Naive thymus-derived CD8-positive, alpha-beta T cell (primary cell): Measurements from ENCODE around the gene PSMD8. TPM values are rescaled to one million over a fixed set of nuclear protein-coding genes. Genes with fewer than 3 reads are reported as not detected.
A peak's percentile ranks its signal among the peaks of the same experiment; 100 is the strongest.
"Not testable (repeated sequence)": the region's sequence is repeated elsewhere in the genome, so short reads cannot be mapped to it uniquely, and the experiment has no call there.

Experiments used
- ATAC-seq, 2 donors: fragments of 150-1000 bp; cut with Tn5 transposase in 1 of 2; sonication (Bioruptor Pico), chemical (Tn5 transposase) in 1 of 2; 1 replicate in 1 of 2; 2 replicates in 1 of 2; pipeline ENCODE4 v1.10.0; 2021; ENCODE audit warnings: mild to moderate bottlenecking in 2 of 2, moderate library complexity in 2 of 2
- POLR2A ChIA-PET: fragments of 350-600 bp; sonication (Branson Sonifier 250); formaldehyde crosslinking; loops from one replicate; lab custom pipeline; 2021; ENCODE audit warnings: antibody characterized with exemption; lab: Charles Lee
- DNase-seq, 10 donors: peaks; one replicate each; pipeline versions ENCODE4 v3.0.0 to v3.0.0-alpha.2; 2020 to 2022
- H3K27ac Mint-ChIP-seq, 10 donors: one replicate each; pipeline ENCODE4 v1.8.0; 2020 to 2022; ENCODE audit warnings: mild to moderate bottlenecking in 10 of 10, mixed read lengths in 10 of 10, moderate library complexity in 4 of 10, inconsistent platforms in 1 of 10
- H3K27me3 Mint-ChIP-seq, 5 donors: one replicate each; pipeline ENCODE4 v1.8.0; 2021 to 2022; ENCODE audit warnings: mixed read lengths in 5 of 5
- H3K36me3 Mint-ChIP-seq, 3 donors: one replicate each; pipeline ENCODE4 v1.8.0; 2020 to 2022; ENCODE audit warnings: mixed read lengths in 3 of 3, mild to moderate bottlenecking in 2 of 3, inconsistent platforms in 1 of 3
- H3K4me1 Mint-ChIP-seq, 4 donors: one replicate each; pipeline ENCODE4 v1.8.0; 2021 to 2022; ENCODE audit warnings: mixed read lengths in 4 of 4
- H3K4me3 Mint-ChIP-seq, 10 donors: one replicate each; pipeline ENCODE4 v1.8.0; 2020 to 2022; ENCODE audit warnings: mild to moderate bottlenecking in 10 of 10, mixed read lengths in 10 of 10, moderate library complexity in 6 of 10, inconsistent platforms in 1 of 10
- H3K9me3 Mint-ChIP-seq, 9 donors: one replicate each; pipeline ENCODE4 v1.8.0; 2020 to 2022; ENCODE audit warnings: mixed read lengths in 9 of 9, mild to moderate bottlenecking in 3 of 9, inconsistent platforms in 1 of 9, moderate library complexity in 1 of 9
- polyA plus RNA-seq, 3 donors: library from polyadenylated mRNA; unstranded; fragments of 300-500 nt; fragmentation: Illumina TruSeq; gene quantifications; one replicate each; pipeline ENCODE4 v1.2.3, GENCODE V29; 2021
- total RNA-seq, 8 experiments: library from RNA in 2 of 8; stranded (reverse) in 2 of 8; gene quantifications; one replicate each; pipeline ENCODE4 v1.2.3 and lab custom pipeline; 2021 to 2026

PSMD8 gene
- total and polyA plus RNA-seq, 5 experiments from 2014 or later = 73.8 to 139 (median 137) TPM

GRCh38 chr19:38362946-38363688 is 11.3 kb upstream of the PSMD8 start:
- peak overlapping the region in 1 of 10 donors; percentile 9 for H3K27ac Mint-ChIP-seq
- not testable (repeated sequence) for H3K9me3 Mint-ChIP-seq, DNase-seq, ATAC-seq, H3K36me3 Mint-ChIP-seq
- H3K4me3 Mint-ChIP-seq = peak overlapping the region in 9 of 10 donors; percentile 28 to 87 (median 68)
- POLR2A ChIA-PET = interaction anchor here (0.7 to 0.9 kb wide), 2 partner anchors 25 to 1525 kb away, joined by 3 to 6 read pairs; partner anchors contain the start of genes GGN and ZNF790
- H3K27me3 Mint-ChIP-seq = peaks cover 0 to 25% (median 2%) of the 10 kb centered on the region in 5 donors
- peaks cover 12 to 18% (median 13%) of the 10 kb centered on the region in 4 donors for H3K4me1 Mint-ChIP-seq

DNA sequence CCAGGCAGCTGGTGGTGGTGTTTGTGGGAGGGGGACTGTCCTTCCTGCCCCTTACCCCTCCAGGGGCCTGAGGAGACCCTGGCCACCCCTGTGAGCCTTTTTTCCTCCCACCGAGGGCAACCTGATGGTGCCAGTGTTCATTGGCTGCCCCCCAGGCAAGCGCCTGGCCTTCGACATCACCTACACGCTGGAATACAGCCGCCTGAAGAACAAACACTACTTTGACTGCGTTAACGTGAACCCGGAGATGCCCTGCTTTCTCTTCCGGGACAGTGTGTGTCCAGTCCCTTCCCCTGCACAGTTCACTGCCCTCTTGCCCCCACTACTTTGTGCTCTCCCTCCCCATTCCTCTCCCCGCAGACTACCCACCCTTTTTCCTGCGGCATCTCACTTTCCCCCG is 7.3 kb upstream of the PSMD8 start:
- Mint-ChIP-seq H3K27ac (no peak overlapping the region), H3K27me3 (peaks cover 0 to 30% (median 12%) of the 10 kb centered on the region in 5 donors), H3K36me3 (no peaks in the 10 kb centered on the region), H3K9me3 (no peaks in the 10 kb centered on the region), H3K4me3 (no peak overlapping the region), H3K4me1 (peaks cover 0 to 7% (median 2%) of the 10 kb centered on the region in 4 donors)
- POLR2A ChIA-PET = no interaction called here
- DNase-seq (no peak), ATAC-seq (no peak)

- POLR2A ChIA-PET = interaction anchor here (1.3 kb wide), 1 partner anchor 9 kb away, joined by 3 read pairs; no protein-coding TSS in a partner anchor
Measured at GRCh38 chr19:38369584-38369983, 4.8 kb upstream of the PSMD8 start.

GRCh38 chr19:38370299-38370698 is 4.1 kb upstream of the PSMD8 start:
- Mint-ChIP-seq H3K4me3 (no peak overlapping the region), H3K36me3 (peaks cover 0 to 8% (median 0%) of the 10 kb centered on the region in 3 donors), H3K27me3 (peaks cover 0 to 30% (median 12%) of the 10 kb centered on the region in 5 donors), H3K27ac (peak overlapping the region in 1 of 10 donors; percentile 72), H3K4me1 (peaks cover 10 to 14% (median 11%) of the 10 kb centered on the region in 4 donors), H3K9me3 (no peaks in the 10 kb centered on the region)
- POLR2A ChIA-PET = no interaction called here
- ATAC-seq (no peak), DNase-seq (no peak)

More at GRCh38 chr19:38369584-38369983, 4.8 kb upstream of the PSMD8 start:
- no peaks in the 10 kb centered on the region for H3K9me3 Mint-ChIP-seq
- peak overlapping the region in 1 of 10 donors; percentile 3 for H3K27ac Mint-ChIP-seq
- DNase-seq = no peak
- peaks cover 0 to 1% (median 0%) of the 10 kb centered on the region in 3 donors for H3K36me3 Mint-ChIP-seq
- no peak overlapping the region for H3K4me3 Mint-ChIP-seq
- H3K27me3 Mint-ChIP-seq = peaks cover 0 to 30% (median 12%) of the 10 kb centered on the region in 5 donors
- no peak for ATAC-seq
- H3K4me1 Mint-ChIP-seq = peaks cover 3 to 7% (median 4%) of the 10 kb centered on the region in 4 donors

- H3K27ac Mint-ChIP-seq = no peak overlapping the region
- H3K36me3 Mint-ChIP-seq = peaks cover 0 to 9% (median 0%) of the 10 kb centered on the region in 3 donors
- ATAC-seq = no peak
- peaks cover 13 to 22% (median 19%) of the 10 kb centered on the region in 4 donors for H3K4me1 Mint-ChIP-seq
- POLR2A ChIA-PET = no interaction called here
- peaks cover 0 to 29% (median 12%) of the 10 kb centered on the region in 5 donors for H3K27me3 Mint-ChIP-seq
- DNase-seq = no peak
- no peak overlapping the region for H3K4me3 Mint-ChIP-seq
- no peaks in the 10 kb centered on the region for H3K9me3 Mint-ChIP-seq
Measured at GRCh38 chr19:38371081-38371480, 3.3 kb upstream of the PSMD8 start.

DNA sequence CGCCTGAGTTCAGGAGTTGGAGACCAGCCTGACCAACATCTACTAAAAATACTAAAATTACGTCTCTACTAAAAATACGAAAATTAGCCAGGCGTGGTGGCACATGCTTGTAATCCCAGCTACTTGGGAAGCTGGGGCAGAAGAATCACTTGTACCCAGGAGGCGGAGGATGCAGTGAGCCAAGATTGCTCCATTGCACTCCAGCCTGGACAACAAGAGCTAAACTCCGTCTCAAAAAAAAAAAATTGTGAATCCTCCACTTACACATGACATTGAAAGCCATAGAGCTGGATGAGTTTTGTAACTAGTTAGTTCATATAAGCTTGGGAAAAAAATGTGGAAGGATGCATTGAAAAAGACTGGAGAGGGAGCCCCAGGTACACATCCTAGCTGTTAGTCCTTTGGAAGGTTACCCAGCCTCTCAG is 452 bp upstream of the PSMD8 start:
- H3K4me1 Mint-ChIP-seq = peaks cover 19 to 31% (median 30%) of the 10 kb centered on the region in 4 donors
- no peaks in the 10 kb centered on the region for H3K9me3 Mint-ChIP-seq
- H3K4me3 Mint-ChIP-seq = peak overlapping the region; percentile 94 to 100 (median 99)
- peak overlapping the region; percentile 91 to 100 (median 96) for H3K27ac Mint-ChIP-seq
- H3K36me3 Mint-ChIP-seq = peaks cover 0 to 33% (median 8%) of the 10 kb centered on the region in 3 donors
- POLR2A ChIA-PET = interaction anchor here (0.5 to 5.2 kb wide), 21 partner anchors 11 to 1156 kb away, joined by 3 to 56 read pairs (median 4); partner anchors contain the start of genes ACTN4, CATSPERG, EIF3K and FAM98C
- DNase-seq (no peak), ATAC-seq (no peak)
- peaks cover 0 to 12% (median 10%) of the 10 kb centered on the region in 5 donors for H3K27me3 Mint-ChIP-seq

DNA sequence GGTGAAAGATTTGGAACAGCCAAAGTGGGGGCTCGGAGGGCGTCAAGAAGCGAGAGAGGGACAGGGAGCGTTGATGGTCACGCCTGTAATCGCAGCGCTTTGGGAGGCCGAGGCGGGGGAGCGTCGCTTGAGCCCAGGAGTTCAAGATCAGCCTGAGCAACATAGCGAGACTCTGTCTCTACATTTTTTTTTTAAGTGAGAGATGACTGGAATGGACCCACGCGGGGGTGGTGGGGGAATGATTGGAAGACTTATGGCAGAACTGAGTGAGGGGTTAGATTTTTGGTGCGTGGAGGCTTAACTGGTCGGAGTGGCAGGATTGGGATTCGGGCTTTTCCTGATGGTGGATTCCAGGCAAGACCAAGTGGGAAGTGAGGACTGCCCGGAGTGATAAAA is 725 bp downstream of the PSMD8 start:
- Mint-ChIP-seq H3K36me3 (peaks cover 0 to 43% (median 17%) of the 10 kb centered on the region in 3 donors), H3K27ac (peak overlapping the region; percentile 93 to 100 (median 98)), H3K27me3 (peaks cover 0 to 10% (median 7%) of the 10 kb centered on the region in 5 donors), H3K4me1 (peaks cover 21 to 36% (median 32%) of the 10 kb centered on the region in 4 donors), H3K9me3 (no peaks in the 10 kb centered on the region), H3K4me3 (peak overlapping the region; percentile 94 to 100 (median 99))
- POLR2A ChIA-PET = interaction anchor here (0.6 to 5.2 kb wide), 16 partner anchors 10 to 474 kb away, joined by 3 to 56 read pairs (median 4); partner anchors contain the start of genes ACTN4, CATSPERG, EIF3K and FAM98C
- ATAC-seq (no peak), DNase-seq (no peak)

DNA sequence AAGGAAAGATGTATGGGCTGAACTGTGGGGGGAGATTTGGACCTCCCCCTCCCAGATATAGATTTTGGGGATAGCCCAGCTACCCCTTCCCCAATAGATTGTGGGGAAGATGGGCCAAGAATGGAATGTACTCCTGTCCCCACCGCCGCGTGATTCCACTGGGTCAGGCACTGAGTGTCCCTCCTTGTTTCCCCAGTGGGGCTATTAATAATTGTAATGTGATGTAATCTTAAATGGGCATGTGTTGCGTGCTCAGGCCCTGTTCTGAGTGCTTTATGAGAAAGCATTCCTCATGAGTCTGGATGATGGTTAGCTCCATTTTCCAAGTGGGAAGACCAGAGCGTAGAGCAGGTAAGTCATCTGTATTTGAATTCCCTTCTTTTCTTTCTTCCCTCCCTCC is 1.4 kb downstream of the PSMD8 start:
- POLR2A ChIA-PET = interaction anchor here (0.6 to 5.2 kb wide), 9 partner anchors 14 to 1060 kb away, joined by 3 to 56 read pairs (median 4); partner anchors contain the start of genes CATSPERG, FAM98C, GGN and RPS16
- no peak for ATAC-seq
- DNase-seq = no peak
- peaks cover 0 to 6% (median 2%) of the 10 kb centered on the region in 5 donors for H3K27me3 Mint-ChIP-seq
- peaks cover 21 to 37% (median 33%) of the 10 kb centered on the region in 4 donors for H3K4me1 Mint-ChIP-seq
- peak overlapping the region; percentile 94 to 100 (median 99) for H3K4me3 Mint-ChIP-seq
- H3K36me3 Mint-ChIP-seq = peaks cover 0 to 50% (median 22%) of the 10 kb centered on the region in 3 donors
- H3K27ac Mint-ChIP-seq = peak overlapping the region in 6 of 10 donors; percentile 95 to 100 (median 98)
- no peaks in the 10 kb centered on the region for H3K9me3 Mint-ChIP-seq

- H3K27ac Mint-ChIP-seq = peak overlapping the region in 3 of 10 donors; percentile 52 to 82 (median 63)
- H3K4me1 Mint-ChIP-seq = peaks cover 21 to 37% (median 33%) of the 10 kb centered on the region in 4 donors
- POLR2A ChIA-PET = interaction anchor here (0.5 to 5.2 kb wide), 6 partner anchors 13 to 1059 kb away, joined by 3 to 48 read pairs (median 18); partner anchors contain the start of genes FAM98C, GGN, RPS16 and SIPA1L3
- ATAC-seq (no peak), DNase-seq (no peak)
- H3K9me3 Mint-ChIP-seq = no peaks in the 10 kb centered on the region
- H3K36me3 Mint-ChIP-seq = peaks cover 0 to 58% (median 30%) of the 10 kb centered on the region in 3 donors
- H3K4me3 Mint-ChIP-seq = peak overlapping the region; percentile 49 to 99 (median 84)
- peaks cover 0 to 5% (median 1%) of the 10 kb centered on the region in 5 donors for H3K27me3 Mint-ChIP-seq
Measured at GRCh38 chr19:38376576-38376975, 2.2 kb downstream of the PSMD8 start.

- POLR2A ChIA-PET = interaction anchor here (3.7 to 5.2 kb wide), 3 partner anchors 13 to 26 kb away, joined by 34 to 48 read pairs (median 38); partner anchors contain the start of genes FAM98C, GGN and SPRED3
Measured at GRCh38 chr19:38377052-38377451, 2.7 kb downstream of the PSMD8 start.

GRCh38 chr19:38378866-38379265 is 4.5 kb downstream of the PSMD8 start:
- no peak overlapping the region for H3K27ac Mint-ChIP-seq
- H3K9me3 Mint-ChIP-seq = no peaks in the 10 kb centered on the region
- H3K4me3 Mint-ChIP-seq = no peak overlapping the region
- peaks cover 0 to 81% (median 51%) of the 10 kb centered on the region in 3 donors for H3K36me3 Mint-ChIP-seq
- no peak for DNase-seq
- peaks cover 21 to 37% (median 33%) of the 10 kb centered on the region in 4 donors for H3K4me1 Mint-ChIP-seq
- POLR2A ChIA-PET = no interaction called here
- peaks cover 0 to 20% (median 7%) of the 10 kb centered on the region in 5 donors for H3K27me3 Mint-ChIP-seq
- ATAC-seq = no peak

More at GRCh38 chr19:38377052-38377451, 2.7 kb downstream of the PSMD8 start:
- Mint-ChIP-seq H3K4me1 (peaks cover 21 to 37% (median 33%) of the 10 kb centered on the region in 4 donors), H3K36me3 (peaks cover 0 to 63% (median 34%) of the 10 kb centered on the region in 3 donors), H3K9me3 (no peaks in the 10 kb centered on the region), H3K27ac (peak overlapping the region in 1 of 10 donors; percentile 82), H3K27me3 (peaks cover 0 to 6% (median 0%) of the 10 kb centered on the region in 5 donors), H3K4me3 (peak overlapping the region in 9 of 10 donors; percentile 14 to 99 (median 88))
- no peak for ATAC-seq
- no peak for DNase-seq

DNA sequence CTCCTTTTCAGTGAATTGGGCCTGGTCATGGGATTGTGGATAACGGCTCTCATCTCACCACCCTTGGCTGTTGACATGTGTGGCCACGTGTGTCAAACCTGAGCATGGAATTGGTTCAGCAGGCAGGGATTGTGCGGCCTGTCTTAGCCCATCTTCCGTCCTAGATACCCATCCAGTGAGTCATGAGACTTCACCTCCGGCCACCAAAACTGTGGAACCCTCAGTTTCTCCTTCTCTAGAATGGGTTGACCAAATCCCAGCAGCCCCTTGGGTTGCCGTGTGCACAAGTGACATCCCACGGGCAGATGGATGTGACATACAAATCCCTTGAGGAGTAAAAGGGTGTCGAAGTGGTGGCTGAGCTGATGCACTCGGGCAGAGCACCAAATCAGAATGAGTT is 6.8 kb downstream of the PSMD8 start:
- H3K27me3 Mint-ChIP-seq = peaks cover 0 to 37% (median 16%) of the 10 kb centered on the region in 5 donors
- POLR2A ChIA-PET = no interaction called here

More for the DNA sequence above, 6.8 kb downstream of the PSMD8 start:
- H3K4me3 Mint-ChIP-seq = no peak overlapping the region
- ATAC-seq = no peak
- H3K9me3 Mint-ChIP-seq = no peaks in the 10 kb centered on the region
- H3K27ac Mint-ChIP-seq = no peak overlapping the region
- peaks cover 7 to 22% (median 15%) of the 10 kb centered on the region in 4 donors for H3K4me1 Mint-ChIP-seq
- DNase-seq = no peak
- H3K36me3 Mint-ChIP-seq = peaks cover 0 to 88% (median 57%) of the 10 kb centered on the region in 3 donors
